Nephron progenitor cell (in vitro differentiated cells): ENCODE results near the gene CLNK.

Source experiments
- DNase-seq: peaks from one replicate; pipeline ENCODE4 v3.0.0; 2021
- H3K27ac Mint-ChIP-seq: 2 replicates; pipeline ENCODE4 v1.8.0; 2021; ENCODE audit warnings: mild to moderate bottlenecking, moderate library complexity, mixed read lengths
- H3K27me3 Mint-ChIP-seq: 2 replicates; pipeline ENCODE4 v1.8.0; 2021; ENCODE audit warnings: mild to moderate bottlenecking, low read depth, mixed read lengths; ENCODE audit not compliant: poor library complexity
- H3K36me3 Mint-ChIP-seq: 2 replicates; pipeline ENCODE4 v1.8.0; 2021; ENCODE audit warnings: low read depth, mixed read lengths
- H3K4me1 Mint-ChIP-seq: 2 replicates; pipeline ENCODE4 v1.8.0; 2021; ENCODE audit warnings: mixed read lengths
- H3K4me3 Mint-ChIP-seq: 2 replicates; pipeline ENCODE4 v1.8.0; 2021; ENCODE audit warnings: mild to moderate bottlenecking, moderate library complexity, mixed read lengths
- H3K9me3 Mint-ChIP-seq: 2 replicates; pipeline ENCODE4 v1.8.0; 2021; ENCODE audit warnings: mild to moderate bottlenecking, moderate library complexity, mixed read lengths
- TF ChIP-seq, protein P1 (sequence below): fragments of 200-600 bp; sonication (generic); IDR thresholded peaks from 2 replicates; pipeline ENCODE4 v1.5.0; 2021; ENCODE audit warnings: antibody characterized with exemption

CLNK gene

DNA sequence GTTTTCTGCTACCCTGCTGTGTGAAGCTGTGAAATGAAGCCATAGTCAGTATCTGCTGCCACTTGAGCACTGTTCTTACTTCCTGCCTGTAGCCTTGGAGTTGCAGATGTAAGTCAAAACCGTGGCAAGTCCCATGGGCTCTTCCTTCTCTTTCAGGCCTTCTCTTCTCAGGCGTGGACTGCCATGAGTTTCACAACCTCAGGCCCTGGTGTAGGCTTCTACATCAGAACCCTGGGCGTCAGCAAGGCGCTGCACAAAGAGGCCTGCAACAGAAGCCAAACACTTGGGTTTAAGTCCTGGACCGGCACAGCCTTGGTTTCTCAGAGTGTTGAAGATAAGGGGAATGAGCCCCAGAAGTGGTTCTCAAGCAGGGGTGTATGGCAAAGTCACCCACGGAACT lies 229.8 kb downstream of the CLNK start:
- DNase-seq, result no peak
- peaks cover 27% of the 10 kb centered on the region for H3K27me3 Mint-ChIP-seq
- peaks cover 75% of the 10 kb centered on the region for H3K36me3 Mint-ChIP-seq
- H3K4me1 Mint-ChIP-seq, result peaks cover 12% of the 10 kb centered on the region
- H3K4me3 Mint-ChIP-seq, result no peak overlapping the region
- H3K27ac Mint-ChIP-seq, result no peak overlapping the region
- TF ChIP-seq, protein P1, sequence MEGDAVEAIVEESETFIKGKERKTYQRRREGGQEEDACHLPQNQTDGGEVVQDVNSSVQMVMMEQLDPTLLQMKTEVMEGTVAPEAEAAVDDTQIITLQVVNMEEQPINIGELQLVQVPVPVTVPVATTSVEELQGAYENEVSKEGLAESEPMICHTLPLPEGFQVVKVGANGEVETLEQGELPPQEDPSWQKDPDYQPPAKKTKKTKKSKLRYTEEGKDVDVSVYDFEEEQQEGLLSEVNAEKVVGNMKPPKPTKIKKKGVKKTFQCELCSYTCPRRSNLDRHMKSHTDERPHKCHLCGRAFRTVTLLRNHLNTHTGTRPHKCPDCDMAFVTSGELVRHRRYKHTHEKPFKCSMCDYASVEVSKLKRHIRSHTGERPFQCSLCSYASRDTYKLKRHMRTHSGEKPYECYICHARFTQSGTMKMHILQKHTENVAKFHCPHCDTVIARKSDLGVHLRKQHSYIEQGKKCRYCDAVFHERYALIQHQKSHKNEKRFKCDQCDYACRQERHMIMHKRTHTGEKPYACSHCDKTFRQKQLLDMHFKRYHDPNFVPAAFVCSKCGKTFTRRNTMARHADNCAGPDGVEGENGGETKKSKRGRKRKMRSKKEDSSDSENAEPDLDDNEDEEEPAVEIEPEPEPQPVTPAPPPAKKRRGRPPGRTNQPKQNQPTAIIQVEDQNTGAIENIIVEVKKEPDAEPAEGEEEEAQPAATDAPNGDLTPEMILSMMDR, result no peak
- peaks cover 84% of the 10 kb centered on the region for H3K9me3 Mint-ChIP-seq

DNA sequence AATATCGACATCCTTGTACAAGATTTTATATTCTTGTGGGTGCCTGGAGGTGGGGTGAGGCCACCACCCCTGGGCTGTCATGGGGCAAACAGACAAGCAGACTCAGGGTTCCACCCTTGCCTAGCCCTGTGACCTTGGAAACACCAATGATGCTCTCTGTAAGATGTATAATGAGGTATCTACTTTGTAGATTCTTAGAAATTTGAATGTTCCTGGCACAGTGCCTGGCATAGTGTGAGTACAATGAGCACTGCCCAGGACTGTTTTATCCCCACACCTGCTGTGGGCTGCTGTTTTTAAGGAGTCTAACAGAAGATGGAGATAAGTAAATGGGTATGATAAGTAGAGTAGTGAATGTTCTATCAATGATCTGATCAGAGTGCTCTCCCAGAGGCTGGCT lies 230.4 kb downstream of the CLNK start:
- no peak for DNase-seq
- Mint-ChIP-seq H3K9me3 (peaks cover 84% of the 10 kb centered on the region), H3K36me3 (peaks cover 75% of the 10 kb centered on the region), H3K27ac (no peak overlapping the region), H3K4me1 (peaks cover 12% of the 10 kb centered on the region), H3K4me3 (peak overlapping the region; percentile 12), H3K27me3 (peaks cover 21% of the 10 kb centered on the region)
- TF ChIP-seq, protein P1, result no peak

DNA sequence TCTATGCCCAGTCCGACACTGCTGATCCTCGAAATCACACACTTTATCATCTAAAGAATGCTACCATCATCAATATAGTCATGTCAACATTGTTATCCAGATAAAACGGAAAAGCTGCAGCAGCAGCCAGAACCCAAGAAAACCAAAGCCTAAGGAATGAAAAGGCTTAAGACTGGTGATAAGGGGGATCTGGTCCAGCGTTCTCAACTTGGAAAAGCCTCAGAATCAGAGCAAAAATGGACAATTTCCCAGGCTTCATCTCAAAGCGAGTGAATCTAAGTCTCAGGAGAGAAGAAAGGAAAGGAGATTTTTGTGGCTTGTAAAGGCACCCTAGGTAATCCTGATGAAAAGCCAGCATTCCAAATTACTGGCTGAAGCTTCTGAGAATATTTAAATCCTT lies 235.6 kb downstream of the CLNK start:
- no peaks in the 10 kb centered on the region for H3K4me1 Mint-ChIP-seq
- peaks cover 6% of the 10 kb centered on the region for H3K27me3 Mint-ChIP-seq
- H3K4me3 Mint-ChIP-seq, result no peak overlapping the region
- TF ChIP-seq, protein P1, result no peak
- H3K27ac Mint-ChIP-seq, result no peak overlapping the region
- H3K36me3 Mint-ChIP-seq, result peaks cover 100% of the 10 kb centered on the region
- no peak for DNase-seq
- peaks cover 95% of the 10 kb centered on the region for H3K9me3 Mint-ChIP-seq

DNA sequence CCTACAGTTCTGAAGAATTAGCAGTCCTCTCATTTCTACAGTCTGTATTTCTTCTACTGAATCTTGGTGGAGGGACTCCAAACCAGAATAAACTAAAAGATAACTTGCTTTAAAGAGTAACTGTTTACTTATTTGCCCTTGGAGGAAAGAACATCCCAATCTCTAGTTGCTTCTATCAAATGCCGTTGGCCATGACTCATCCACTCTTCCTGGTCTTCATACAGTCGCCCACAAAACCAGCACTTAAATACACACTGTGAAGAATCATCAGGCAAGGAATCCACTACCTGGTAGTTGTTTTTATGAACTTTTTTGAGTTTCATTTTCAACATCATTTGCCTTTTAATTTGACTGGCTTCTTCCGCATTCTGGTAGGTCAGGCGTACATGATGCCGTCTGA lies 241.6 kb downstream of the CLNK start:
- peaks cover 86% of the 10 kb centered on the region for H3K36me3 Mint-ChIP-seq
- peaks cover 68% of the 10 kb centered on the region for H3K9me3 Mint-ChIP-seq
- no peak overlapping the region for H3K27ac Mint-ChIP-seq
- H3K4me3 Mint-ChIP-seq, result no peak overlapping the region
- DNase-seq, result no peak
- H3K4me1 Mint-ChIP-seq, result peaks cover 7% of the 10 kb centered on the region
- H3K27me3 Mint-ChIP-seq, result peaks cover 7% of the 10 kb centered on the region
- TF ChIP-seq, protein P1, result no peak

DNA sequence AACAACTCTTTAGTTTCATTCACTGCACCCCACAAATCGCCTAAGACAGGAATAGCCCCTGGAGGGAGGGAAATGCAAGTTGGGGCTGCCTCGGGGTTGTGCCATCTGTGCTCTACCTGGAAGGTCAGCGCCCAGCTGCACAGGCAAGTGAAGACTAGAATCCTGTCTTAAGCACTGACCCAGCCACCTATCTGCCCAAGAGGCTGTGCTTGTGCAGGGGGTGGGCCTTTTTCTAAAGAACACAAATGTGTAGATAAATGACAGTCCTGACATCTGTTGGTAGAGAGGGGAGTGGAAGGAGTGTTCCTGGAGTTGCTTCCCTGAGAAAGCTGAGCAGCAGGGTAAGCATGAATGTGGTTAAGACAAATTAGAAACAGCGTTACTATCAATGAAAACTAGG lies 243.1 kb downstream of the CLNK start:
- Mint-ChIP-seq H3K36me3 (peaks cover 71% of the 10 kb centered on the region), H3K9me3 (peaks cover 54% of the 10 kb centered on the region), H3K4me3 (no peak overlapping the region), H3K4me1 (peaks cover 7% of the 10 kb centered on the region), H3K27me3 (peaks cover 7% of the 10 kb centered on the region), H3K27ac (peak overlapping the region; percentile 80)
- no peak for DNase-seq
- TF ChIP-seq, protein P1, result no peak

DNA sequence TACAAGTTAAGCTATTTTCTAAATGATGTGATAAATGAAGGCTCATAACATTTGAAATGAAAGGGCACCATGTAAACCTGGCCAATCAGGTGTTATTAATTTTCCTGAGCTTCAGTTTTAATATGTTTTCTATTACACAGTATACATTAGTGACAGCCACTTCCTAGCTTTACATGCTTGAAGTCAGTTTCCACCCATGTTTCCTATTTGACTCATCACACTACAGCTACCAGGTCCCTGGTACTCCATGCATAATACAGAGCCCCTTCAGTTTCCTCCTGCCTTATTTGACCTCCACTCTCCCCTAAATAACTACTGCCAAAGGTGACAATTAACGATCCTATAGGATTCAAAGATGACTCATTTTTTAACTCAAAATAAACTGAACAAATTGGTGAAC lies 245.6 kb downstream of the CLNK start:
- Mint-ChIP-seq H3K27ac (no peak overlapping the region), H3K27me3 (peaks cover under 1% of the 10 kb centered on the region), H3K36me3 (peaks cover 45% of the 10 kb centered on the region), H3K9me3 (peaks cover 28% of the 10 kb centered on the region), H3K4me3 (no peak overlapping the region), H3K4me1 (peaks cover 7% of the 10 kb centered on the region)
- TF ChIP-seq, protein P1, result no peak
- DNase-seq, result no peak
